ENCODE results near the gene TRAPPC8.
"Not testable (repeated sequence)": the region's sequence is repeated elsewhere in the genome, so short reads cannot be mapped to it uniquely, and the experiment has no call there.

TRAPPC8 gene

DNA sequence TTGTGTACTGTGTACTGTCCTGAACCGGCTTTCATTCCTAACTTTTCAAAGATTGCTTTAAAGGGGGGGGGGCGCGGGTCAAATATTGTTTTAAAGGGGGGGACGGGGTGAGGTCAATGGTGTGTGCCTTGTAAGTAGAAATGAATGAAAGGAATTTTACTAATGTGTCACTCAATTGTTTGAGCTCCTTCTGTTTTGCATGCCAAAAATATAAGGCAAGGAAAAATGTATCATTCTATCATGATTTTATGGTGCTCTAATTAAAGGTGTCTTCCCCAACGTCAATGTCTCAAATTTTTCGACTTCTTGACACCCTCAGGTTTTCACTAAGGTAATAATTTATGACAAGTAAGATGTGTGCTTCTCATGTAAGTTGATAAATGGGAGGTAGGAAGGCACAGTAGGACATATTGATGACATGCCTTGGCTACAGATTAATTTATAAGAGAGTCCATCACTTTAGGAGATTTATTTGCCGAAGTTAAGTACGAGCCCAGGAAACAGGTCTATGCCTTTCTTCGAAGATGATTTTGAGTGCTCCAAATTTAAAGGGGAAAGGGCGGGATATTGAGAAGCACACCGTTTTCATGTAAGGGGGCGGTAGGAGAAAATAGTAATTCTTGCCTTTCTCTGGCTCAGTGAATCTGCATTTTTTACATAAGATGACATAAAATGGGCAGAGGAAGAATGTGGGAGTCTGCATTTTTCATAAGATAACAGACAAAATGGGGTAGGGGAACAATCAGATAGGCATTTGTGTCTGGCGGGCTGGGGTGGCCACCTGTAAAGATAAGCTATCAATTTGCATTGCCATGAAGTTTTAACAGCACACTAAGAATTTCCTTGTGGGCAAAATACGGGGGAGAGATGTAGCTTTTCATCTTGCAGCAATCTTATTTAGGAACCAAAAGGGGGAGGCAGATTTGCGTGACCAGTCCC is 1.2 kb upstream of the TRAPPC8 start:
- DNase-seq: peak; percentile 8

DNA sequence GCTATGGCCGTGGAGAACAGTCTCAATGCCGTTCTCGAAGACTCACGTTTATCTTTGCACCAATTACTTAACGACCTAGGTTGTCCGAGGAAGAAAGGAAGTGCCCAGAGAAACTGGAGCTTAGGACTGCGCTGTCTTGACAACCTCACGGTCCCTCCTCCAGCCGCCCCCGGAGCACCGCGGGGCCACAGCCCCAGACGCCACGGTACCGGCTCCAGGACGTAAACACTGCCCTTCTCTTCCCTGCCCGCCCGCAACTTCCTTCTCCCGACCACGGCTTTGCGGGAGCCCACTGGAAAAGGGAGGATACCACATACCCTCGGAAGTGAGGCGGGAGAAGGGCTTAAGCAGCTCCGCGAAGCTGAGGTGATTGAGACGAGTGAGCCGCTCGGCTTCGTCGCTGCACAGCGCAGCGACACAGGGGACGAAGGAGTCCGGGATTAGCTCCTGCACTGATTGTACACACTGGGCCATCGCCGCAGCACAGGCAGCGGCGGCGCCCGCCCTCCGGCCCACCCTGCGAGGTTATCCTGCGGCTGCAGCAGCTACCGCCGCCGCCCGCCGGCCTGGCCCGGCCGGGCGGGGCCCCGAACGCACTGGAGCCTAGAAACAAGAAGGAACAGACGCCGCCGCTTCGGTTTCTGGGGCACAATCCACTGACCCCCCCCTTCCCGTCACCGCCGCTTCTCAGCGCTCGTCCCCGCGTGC is 483 bp downstream of the TRAPPC8 start:
- peak; percentile 28 for DNase-seq

DNA sequence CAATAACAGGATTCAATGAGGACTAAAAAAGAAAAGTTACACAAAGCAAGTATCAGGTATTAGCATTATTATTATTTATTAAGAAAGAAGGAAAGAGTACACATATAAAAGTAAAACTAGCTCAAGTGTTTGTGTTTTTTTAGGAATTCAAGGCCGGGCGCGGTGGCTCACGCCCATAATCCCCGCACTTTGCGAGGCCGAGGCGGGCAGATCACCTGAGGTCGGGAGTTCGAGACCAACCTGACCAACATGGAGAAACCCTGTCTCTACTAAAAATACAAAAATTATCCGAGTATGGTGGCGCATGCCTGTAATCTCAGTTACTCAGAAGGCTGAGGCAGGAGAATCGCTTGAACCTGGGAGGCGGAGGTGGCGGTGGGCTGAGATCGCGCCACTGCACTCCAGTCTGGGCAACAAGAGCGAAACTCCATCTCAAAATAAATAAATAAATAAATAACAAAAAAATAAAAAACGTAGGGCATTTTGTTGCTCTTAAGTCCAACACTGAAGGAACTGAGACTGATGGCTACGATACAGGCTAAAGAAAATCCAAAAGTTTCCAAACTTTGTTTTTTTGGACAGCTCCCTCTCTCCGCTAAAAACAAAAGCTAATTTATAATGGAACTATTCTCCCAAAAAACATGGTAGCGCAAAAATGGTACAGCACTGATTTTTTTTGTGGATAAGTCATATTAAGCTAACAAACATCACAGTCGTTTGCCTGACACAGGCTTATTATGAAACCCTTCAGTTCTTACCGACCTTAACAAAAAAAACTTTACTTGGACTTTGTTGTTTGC is 1.7 kb downstream of the TRAPPC8 start:
- no peak for DNase-seq

- not testable (repeated sequence) for DNase-seq
Observed at GRCh38 chr18:31934773-31935172, 8.2 kb downstream of the TRAPPC8 start.

DNA sequence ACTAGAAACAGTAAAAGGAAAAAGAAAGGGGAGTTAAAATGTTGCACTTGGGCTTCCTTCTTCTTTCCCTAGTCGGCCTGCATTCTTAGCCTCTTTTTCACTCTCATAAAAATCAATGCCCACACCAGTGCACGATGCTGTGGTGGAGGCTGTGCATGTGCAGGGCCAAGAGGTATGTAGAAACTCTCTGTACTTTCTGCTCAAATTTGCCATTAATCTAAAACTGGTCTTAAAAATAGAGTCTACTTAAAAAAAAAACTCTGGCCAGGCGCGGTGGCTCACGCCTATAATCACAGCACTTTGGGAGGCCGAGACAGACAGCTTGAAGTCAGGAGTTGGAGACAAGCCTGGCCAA is 11.1 kb downstream of the TRAPPC8 start:
- DNase-seq: no peak

DNA sequence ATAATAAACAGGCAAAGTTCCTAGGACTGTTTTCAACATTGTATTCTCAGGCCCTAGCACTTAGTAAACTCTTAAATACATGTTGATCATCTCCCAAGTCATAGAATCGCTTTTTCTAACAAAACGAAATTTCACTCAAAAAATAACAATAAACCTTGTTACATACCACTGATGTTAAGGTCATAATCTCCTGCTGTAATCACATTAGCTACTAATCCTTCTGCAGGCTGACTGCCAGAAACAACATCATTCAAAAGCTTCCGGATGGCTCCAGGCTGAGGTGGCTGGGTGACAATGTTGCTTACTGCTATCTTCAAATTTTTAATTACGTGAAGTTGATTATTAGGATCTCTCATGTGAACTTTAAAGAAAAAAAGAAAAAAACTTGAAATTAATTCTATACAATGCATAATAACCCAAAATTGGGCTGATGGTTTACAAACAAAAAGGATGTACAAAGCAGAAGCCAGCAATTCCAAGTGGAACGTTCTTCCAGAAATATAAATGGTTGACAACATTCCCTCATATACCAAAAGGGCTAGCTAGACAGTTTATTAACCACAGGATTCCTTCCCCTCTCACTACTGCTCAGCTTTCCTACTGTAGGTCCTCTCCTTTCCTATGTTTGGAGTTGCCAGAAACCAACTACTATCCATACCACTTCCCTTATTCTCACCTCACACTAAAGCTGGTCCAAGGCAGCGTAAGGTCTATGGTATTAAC is 11.6 kb downstream of the TRAPPC8 start:
- DNase-seq: no peak

DNA sequence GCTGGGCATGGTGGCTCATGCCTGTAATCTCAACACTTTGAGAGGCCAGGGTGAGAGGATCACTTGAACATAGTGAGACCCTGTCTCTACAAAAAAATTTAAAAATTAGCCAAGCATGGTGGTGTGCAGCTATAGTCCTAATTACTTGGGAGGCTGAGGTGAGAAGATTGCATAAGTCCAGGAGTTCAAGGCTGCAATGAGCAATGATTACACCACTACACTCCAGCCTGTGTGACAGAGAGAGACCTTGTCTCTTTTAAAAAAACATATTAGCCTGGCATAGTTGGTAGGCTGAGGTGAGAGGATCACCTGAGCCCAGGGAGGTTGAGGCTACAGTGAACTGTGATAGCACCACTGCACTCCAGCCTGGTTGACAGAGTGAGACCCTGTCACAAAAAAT is 13.7 kb downstream of the TRAPPC8 start:
- no peak for DNase-seq

- DNase-seq: not testable (repeated sequence)
Observed at GRCh38 chr18:31926988-31927387, 15.9 kb downstream of the TRAPPC8 start.

- no peak for DNase-seq
Observed at GRCh38 chr18:31920277-31920676, 22.7 kb downstream of the TRAPPC8 start.

DNA sequence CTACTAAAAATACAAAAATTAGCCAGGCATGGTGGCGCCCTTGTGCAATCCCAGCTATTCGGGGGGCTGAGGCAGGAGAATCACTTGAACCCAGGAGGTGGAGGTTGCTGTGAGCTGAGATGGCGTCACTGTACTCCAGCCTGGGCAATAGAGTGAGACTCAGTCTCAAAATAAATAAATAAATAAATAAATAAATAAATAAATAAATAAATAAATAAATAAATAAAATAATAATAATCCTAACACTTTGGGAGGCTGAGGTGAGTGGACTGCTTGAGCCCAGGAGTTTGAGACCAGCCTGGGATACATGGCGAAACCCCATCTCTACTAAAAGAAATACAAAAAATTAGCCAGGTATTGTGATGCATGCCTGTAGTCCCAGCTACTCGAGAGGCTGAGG is 23.6 kb downstream of the TRAPPC8 start:
- DNase-seq: not testable (repeated sequence)

DNA sequence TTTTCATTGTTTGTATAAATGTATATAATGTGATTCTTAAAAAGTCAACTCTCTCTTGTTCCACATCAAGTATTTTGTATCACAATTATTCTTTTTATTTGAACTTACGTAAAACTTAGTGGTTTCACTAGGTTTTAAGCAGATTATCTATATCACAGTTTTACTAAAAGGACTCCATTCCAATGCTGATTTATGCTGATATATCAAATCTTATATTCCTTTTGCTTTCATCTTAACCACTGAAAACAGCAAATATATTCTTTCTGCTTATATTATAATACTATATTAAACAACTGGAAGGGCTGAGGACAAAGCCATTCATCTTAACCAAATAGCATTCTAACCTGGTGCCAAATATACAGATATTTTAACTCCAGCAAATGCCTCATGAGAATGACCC is 24.2 kb downstream of the TRAPPC8 start:
- DNase-seq: no peak

DNA sequence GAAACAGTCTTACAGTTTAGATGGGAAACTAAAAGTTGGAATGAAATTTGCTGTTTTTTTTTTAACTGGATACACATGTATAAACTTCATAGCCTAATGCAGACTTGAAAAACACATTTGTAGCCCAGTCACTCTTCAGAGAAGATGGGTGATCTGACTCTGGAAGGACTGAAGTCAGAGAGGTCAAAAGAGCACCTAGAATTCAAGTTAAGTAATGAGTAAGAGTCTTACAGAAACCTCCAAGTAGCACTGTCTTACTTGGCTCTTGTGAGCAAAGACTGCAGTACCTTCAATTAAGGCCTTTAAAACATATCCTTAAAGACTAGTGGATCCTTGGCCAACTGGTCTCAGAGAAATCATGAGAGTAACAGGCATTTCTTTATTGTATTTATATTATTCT is 41.9 kb downstream of the TRAPPC8 start:
- no peak for DNase-seq

- not testable (repeated sequence) for DNase-seq
Observed at GRCh38 chr18:31899771-31900170, 43.2 kb downstream of the TRAPPC8 start.

DNA sequence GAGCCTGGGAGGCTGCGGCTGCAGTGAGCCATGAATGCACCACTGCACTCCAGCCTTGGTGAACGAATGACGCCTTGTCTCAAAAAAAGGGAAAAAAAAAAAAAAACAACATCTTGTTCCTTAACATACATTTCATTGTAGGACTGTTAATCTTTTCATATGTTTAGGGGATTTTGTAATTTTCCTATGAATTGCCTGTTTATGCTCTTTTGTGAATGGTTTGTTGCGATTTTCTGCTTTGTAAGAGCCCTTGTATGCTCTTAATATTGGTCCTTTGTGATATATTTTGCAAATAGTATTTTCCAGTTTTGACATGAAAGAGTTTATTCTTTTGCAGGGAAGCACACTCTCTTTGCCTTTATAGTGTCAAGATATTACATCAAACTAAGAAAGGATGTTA is 50.0 kb downstream of the TRAPPC8 start:
- DNase-seq: no peak

- DNase-seq: no peak
Observed at GRCh38 chr18:31891566-31891965, 51.4 kb downstream of the TRAPPC8 start.

DNA sequence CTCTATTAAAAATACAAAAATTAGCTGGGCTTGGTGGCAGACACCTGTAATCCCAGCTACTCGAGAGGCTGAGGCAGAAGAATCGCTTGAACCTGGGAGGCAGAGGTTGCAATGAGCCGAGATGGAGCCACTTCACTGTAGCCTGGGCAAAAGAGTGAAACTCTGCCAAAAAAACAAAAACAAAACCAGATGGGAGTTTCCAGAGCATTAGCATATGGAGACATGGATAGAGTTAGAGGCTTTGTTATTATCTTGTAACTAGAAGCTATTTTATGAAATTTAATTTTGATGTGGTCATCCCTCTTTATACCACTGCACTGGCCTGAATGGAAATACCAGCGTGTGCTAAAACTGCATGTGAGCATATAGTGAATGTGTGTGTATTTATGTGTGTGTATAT is 58.9 kb downstream of the TRAPPC8 start:
- DNase-seq: no peak

GRCh38 chr18:31880186-31880898 is 62.6 kb downstream of the TRAPPC8 start:
- no peak for DNase-seq

DNA sequence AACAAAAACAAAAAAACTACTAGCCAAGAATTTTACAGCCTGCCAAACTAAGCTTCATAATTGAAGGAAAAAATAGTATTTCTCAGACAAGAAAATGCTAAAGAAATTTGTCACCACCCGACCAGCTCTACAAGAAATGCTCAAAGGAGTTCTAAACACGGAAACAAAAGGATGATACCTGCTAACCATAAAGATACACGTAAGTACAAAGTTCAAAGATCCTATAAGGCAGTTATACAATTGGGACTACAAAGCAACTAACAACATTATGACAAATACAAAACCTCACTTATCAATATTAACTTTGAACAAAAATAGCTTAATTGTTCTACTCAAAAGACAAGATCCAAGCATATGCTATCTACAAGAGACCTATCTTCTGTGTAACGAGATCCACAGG is 64.6 kb downstream of the TRAPPC8 start:
- no peak for DNase-seq

- no peak for DNase-seq
Observed at GRCh38 chr18:31877900-31878299, 65.0 kb downstream of the TRAPPC8 start.

DNA sequence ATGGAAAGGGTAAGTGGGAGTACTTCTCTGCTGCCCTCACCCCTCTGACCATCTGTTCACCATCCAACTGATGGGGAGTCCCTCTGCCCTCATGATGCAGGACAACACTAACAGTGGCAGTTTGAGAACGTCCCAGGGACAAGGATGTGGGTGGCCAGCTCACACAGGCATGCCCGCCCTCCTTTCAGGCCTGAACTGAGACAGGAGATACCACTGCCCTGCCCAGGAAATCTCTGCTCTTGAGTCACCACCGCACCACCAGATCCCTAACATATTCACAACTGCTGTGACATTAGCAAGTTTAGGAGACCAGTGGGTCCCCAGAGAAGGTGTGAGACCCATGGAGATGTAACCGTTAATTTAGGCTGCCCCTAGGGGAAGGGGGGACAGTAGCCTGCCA is 66.2 kb downstream of the TRAPPC8 start:
- no peak for DNase-seq

- no peak for DNase-seq
Observed at GRCh38 chr18:31875301-31875700, 67.6 kb downstream of the TRAPPC8 start.

- DNase-seq: no peak
Observed at GRCh38 chr18:31863103-31863502, 79.8 kb downstream of the TRAPPC8 start.

All from activated CD4-positive, alpha-beta T cell treated with anti-CD3 and anti-CD28 coated beads, Interleukin-2, amount 50 U/mL, for 16 hours (primary cell).